GM19395 (cell line): Measurements from ENCODE around the gene SLC16A12.

Experiments
- ATAC-seq: cut with Tn5 transposase; IDR thresholded peaks from one replicate; pipeline ENCODE4 v1.9.1; 2021; ENCODE audit warnings: mild to moderate bottlenecking, moderate library complexity; ENCODE audit not compliant: unreplicated experiment

SLC16A12 gene

DNA sequence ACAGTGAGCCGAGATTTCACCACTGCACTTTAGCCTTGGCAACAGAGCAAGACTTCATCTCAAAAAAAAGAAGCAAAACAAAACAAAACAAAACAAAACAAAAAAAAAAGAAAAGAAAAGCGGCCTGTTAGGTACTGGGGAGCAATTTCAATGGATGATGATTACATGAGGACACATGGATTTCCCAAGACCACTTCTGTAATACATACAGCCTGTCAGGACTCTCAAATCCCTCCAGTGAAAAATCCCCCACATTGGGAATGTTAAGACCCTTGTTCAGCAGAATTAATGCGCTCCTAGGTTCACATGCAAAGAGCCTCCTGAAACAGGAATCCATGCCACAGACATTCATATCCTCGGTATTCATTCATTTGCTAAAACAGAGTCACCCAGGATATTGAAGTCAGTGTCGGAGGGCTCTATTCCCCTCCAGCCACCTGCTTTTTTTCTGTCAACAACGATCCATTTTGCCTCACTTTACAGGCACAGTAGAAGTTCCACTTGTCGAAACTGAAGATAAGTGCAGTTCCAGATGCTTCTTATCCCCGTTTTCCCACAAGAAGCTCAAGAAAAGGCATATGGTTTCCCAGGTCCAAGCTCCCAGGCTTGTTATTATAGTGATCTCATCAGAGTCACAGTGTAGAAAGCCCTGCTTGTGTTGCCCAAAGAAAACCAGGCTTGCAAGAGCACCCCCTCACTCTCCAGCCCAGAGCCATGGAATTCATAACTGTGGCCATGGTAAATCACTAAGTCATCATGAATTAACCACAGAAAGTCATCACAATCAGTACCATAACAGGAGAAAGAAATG is 20.2 kb downstream of the SLC16A12 start:
- ATAC-seq = no peak

DNA sequence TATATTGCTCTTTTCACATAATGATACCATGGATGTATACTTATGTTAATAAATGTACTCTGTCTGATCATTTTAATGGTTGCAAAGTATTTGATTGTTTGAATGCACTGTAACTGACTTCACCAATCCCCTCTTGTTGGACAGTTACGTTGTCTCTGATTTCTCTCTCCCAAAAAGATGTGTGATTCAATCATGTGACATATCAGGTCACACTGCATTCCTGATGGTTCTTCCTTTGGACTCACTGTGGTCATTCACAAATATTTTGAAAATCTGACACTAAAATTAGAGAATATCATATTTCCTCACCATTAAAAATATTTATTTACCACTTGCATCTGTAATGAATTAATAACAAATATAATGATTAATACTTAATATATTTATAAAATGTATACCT is 22.2 kb downstream of the SLC16A12 start:
- no peak for ATAC-seq

DNA sequence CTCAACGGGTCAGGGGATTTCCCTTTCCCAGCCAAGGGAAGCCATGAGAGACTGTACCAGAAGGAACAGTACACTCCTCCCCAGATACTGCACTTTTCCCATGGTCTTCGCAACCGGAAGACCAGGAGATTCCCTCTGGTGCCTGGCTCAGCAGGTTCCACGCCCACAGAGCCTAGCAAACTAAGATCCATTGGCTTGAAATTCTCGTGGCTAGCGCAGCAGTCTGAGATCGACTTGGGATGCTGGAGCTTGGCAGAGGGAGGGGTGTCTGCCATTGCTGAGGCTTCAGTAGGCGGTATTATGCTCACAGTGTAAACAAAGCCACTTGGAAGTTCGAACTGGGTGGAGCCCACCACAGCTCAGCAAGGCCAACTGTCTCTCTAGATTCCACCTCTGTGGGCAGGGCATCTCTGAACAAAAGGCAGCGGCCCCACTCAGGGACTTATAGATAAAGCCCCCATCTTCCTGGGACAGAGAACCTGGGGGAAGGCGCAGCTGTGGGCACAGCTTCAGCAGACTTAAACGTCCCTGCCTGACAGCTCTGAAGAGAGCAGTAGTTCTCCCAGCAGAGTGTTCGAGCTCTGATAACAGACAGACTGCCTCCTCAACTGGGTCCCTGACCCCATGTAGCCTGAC is 29.6 kb downstream of the SLC16A12 start:
- ATAC-seq = no peak

DNA sequence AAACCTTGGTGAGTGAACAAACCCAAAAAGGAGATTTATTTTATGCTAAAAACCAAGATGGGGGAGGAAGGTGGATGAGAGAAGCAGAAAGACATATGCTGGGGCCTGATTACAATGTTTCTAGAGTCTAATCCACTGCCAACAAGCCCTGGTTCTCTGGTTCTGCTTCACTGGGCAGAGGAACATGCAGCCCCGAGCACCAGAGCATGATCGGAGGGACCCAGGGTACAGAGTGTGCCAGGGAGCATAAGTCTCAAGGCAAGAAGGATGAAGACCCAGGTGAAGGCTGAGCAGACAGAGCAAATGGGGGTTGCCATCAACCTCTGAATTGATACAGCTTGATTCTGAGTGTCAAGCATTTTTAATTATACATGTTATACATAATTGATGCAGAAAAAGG is 30.7 kb downstream of the SLC16A12 start:
- ATAC-seq = no peak

DNA sequence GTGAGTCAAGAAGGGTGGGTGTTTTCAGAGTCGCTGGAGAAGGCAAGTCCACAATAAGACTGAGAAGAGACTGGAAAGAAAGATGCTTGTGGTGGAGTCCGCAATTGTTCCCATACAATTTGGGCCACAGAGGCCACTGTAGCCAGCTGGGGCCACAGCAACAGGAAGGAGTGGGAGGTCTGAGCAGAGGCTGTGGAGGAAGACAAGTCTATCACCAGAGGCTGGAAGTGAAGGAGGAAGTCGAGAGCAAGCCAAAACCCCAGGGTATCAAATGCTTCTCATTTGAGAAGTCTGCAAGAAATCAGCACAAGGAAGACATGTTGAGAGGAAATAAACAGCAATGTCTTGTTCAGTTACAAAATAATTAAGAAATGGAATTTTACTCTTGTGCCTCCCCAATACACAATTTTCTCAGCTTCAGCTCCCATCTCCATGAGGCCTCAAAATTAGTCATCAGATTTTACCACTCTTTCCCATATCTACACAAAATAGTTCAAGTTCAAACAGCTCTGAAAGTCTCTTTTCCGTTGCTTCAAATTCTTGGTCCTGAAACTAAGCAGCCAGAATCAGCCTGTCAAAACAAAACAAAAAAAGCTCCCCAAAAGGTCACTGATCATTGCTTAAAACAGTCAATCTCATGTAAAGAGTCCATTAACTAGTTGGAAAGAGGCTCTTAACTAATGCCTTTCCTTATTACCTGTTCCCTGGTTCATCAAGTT is 31.6 kb downstream of the SLC16A12 start:
- ATAC-seq = no peak

DNA sequence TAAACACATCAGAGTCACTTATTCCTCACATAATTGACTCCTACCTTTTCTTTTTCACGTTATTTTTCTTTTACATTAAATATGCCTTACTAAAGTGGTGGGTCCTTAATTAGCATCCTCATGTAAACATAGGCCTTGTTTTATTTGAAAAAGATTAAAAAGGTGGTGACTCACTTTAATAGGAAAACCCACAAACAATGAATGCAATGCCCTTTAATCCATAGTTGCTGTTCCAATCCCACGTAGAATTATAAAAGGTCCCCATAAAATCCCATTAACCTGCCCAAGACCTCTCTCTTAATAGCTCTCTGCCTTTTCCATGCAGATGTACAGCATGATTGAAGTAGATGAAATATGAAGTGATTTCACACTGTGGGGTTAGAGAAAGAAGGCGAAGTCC is 32.2 kb downstream of the SLC16A12 start:
- ATAC-seq = no peak

DNA sequence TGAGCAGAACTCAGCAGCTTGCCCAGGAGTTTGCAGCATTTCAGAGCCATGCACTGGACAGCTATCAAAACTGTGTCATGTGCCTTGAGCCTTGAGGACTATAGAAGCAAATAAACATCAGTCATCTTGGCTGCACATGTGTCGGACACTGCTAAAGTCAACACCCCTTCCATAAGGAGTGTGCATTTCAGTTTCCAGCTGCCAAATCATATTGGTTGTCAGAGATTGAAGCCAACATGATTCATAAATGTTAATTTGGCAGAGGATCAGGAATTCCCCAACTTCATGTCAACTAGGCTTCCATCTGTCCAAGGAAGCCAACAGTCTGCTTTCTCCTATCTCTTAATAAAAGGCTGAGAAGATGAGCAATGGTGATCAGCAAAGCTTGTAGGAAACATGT is 32.8 kb downstream of the SLC16A12 start:
- no peak for ATAC-seq

DNA sequence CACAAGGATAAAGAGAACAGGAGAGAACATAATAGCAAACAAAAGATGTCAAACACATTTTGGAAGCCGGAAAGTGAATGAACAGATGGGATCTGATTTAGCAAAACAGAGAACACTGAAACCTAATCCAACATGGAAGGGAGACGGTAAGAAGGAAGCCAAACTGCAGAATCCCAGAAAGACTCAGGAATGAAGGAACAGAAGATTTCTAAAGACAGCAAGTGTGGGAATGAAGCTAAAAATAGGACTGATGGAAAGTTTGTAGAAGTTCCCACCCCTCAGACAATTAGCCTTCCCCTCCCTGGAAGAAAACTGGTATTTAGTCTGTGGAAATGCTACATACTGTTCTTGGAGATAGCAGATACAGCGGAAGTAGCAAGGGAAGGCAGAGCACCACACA is 40.8 kb downstream of the SLC16A12 start:
- ATAC-seq = no peak

DNA sequence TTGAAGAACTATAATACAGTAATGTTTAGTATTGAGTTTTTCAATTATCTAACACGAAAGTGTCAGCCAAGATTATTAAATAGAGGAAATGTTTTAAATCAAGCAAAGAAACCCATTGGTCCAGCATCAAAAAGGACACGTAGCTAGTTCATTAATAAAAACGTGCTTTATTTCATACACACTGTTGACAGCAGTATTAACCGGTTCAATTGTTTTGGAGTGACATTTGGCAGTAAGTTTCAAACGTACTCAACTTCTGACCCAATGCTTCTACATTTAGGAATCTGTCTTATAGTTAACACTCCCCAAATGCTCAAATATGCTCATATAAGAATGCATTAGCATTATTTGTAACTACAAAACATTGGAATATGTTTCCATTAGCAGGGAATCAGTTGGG is 41.3 kb downstream of the SLC16A12 start:
- ATAC-seq = no peak

DNA sequence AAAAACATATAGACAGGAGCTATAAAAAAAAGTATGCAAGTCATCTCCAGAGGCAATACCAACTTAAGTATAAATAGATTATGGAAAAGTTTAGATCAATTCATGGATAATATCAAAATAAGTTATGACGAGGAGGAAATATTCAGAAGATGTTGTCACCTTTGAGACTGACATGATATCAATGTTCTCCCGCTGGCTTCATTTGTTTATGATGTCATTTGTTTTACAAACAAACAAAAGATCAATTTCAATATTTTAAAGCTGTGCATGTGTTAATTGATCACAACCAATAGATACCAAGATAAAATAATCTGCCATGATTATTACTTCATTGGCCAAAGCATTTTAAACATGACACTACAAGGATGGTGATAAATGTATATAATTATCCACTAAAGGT is 43.5 kb downstream of the SLC16A12 start:
- no peak for ATAC-seq

DNA sequence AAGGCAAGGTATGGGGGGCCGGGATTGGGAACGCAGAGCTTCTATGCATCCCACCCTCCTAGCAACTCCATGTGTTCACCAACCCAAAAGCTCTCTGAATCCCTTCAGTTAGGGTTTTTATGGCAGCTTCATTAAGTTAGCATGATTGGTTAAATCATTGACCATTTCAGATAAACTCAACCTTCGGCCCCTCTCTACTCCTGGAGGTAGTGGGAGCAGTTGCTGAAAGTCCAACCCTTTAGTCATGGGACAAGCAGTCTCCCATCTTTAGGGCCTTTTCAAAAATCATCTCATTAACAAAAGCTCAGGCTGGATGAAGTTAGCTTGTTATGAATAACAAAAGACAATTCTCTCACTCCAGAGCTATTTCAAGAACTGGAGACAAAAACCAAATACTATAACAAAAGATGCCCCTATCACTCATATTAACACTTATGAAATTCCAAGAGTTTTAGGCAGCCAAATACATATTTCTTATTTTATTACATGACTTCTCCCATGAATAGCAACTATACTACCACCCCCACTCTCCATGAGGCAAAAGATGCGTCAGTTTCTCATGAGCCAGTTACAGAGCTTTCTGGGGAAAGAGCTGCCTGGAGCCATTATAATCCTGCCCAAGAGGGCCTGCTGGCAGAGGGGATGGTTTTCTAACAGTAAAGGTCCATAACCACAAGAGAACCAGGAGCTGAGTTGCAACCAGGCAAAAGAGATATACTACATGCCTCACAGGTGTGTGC is 44.6 kb downstream of the SLC16A12 start:
- ATAC-seq = no peak

DNA sequence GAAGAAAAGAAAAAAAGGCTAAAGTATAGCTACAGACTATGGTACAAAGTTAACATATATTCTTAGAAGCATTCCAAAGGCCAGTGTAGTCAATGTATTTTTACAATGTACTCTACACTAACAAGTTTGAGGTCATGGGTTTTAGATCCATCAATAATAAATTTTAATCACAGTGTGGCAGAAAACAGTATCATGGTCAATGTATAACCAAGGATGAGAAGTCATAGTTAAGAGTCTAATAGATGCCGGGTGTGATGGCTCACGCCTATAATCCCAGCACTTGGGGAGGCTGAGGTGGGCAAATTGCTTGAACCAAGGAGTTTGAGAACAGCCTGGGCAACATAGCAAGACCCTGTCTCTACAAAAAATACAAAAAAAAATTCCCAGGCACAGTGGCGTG is 53.1 kb downstream of the SLC16A12 start:
- ATAC-seq = no peak

DNA sequence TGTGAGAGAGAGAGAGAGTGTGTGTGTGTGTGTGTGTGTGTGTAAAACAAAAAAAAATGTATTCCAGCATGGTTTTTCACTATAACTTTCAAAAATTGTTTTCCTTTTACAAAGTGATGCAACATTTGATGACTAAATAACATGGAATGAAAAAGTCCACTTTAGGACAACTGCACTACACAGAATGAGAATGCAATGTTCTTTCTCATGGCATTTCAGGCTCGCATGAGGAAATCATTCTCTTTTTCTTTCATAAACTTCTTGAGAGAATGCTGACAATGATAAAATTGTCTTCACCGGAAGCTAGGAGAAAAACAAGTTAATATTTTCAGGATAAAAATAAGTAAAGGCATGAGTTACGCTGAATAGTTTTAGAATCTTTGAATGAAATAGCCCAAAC is 53.7 kb downstream of the SLC16A12 start:
- no peak for ATAC-seq

DNA sequence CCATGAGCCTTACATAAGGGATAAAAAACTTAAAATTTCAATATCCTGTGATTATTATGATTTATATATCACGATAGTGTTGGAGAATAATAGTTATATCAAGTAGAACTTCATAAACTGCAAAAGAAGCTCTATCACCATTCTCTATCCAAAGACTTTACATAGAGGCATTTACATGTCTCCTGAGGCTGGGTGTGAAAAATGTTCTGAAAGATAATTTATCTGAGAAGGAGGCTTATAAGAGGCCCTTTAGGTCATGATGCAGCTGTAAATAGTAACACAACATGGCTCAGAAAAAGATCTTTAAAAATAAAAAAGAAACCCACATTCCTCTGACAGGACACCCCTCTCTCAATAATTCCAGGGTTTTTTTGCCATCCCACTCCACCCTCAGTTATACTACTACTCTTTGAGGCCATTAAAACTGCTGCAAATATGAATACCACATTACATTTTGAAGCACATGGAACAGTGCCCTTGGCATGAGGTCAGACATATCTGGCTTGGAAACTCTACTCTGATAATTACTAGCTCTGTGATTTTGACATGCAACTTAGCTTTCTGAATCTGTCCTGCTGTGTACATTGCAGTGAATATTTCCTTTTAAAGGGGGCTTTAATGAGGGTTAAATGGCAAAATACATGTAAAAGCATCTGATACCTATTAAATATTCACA is 55.5 kb downstream of the SLC16A12 start:
- no peak for ATAC-seq

DNA sequence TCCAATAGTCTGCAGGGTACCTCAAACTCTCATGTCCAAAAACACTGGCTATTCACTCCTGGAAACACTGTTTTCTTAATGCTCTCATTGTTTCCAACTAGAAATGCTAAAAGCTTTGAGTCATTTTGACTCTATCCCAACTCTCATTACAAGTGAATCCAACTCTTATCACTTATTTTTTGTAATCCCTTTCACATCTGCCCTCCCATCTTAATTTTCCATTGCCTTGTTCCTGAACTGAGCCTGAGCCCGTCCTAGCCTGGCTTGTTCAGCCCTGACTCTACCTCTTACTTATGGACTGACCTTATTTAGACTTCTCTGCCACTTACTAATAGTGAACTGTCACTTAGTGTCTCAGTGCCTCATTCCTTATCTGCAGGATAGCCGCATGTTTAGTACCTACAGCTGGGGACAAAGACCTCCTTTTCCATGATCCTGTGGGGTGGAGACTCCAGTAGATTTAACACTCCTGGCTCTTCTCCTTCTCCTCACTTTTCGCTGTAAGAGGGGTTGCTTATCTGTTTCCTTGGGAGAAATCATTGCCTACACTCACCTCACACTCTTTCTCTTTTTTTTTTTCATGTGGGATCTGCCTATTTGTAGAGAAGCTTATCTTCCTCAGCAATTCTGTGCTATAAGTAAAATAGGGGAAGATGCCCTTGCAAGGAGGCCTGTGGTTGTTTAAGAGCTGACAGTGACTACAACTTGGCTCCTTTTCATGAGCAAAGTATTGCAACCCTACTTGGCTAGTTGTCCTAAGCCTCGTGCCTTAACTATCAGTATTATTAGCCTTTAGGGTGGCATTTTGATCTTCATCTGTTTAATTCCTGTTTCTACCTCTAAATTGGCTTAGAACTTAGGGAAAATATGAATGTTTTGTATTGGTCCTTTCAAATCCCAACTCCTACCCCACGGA is 56.4 kb downstream of the SLC16A12 start:
- ATAC-seq = no peak

DNA sequence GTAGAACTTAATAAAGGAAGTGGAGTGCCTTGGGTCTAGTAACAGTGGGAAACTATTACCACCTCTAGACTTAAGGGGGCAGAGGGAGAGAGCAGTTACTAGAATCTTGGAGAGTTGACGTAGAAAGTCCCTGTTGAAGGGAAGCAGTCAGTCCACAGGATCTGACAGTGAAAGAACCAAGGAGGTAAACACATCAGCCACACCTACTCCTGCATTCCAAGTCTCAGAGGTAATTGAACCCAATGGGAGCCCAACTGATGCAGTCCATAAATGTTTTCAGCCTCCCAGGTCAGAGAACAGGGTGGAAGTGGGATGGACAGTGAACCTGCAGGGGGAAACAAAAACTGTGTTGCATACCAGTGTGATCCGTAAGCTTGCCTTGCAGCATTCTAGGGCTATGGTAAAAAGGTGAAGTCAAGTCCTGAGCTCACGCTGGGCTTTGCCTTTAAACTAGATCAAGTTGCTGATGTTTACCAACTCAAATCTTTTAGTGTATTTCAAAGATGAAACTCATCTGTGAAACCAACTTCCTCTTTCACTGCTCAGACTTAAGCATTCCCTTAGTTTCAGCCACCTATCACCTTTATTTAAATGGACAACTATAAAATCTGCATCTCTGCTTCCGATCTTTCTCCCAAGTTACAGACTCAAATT is 57.2 kb downstream of the SLC16A12 start:
- no peak for ATAC-seq

DNA sequence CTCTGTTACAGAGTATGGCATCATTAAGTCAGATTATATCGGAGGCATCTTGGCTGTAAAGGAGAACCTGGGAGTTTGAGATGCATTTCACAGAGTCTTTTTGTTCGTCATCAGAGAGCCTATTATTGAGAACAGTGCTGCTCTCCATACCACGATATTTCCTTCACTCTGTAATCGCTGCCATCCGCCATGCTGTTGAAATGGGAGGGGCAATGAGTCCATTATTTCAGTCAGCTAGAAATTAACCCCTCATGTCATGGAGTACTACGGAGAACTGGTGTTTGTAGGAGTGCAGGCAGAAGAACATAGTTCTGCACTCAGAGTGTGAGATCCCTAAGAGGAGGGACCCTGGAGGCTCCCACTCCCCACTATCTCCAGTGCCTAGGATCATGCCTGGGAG is 59.2 kb downstream of the SLC16A12 start:
- no peak for ATAC-seq

DNA sequence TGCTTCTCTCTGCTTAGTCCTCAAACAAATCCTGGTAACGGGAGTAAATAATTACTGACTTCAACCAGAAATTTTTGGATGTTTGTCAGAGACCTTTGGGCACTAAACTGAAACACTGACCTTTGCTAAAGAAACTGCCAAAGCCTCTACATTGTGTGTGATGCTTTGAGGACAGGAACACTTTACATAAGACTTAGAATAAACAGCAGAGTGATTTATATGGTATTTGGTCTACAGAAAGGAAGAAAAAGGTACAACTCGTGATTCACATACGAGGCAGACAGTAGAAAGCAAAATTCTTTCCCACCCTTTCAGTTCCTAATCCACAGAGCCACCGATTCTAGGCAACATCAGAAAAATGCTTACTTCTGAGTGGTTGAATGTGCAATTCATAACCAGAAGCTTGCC is 59.8 kb downstream of the SLC16A12 start:
- ATAC-seq = no peak

DNA sequence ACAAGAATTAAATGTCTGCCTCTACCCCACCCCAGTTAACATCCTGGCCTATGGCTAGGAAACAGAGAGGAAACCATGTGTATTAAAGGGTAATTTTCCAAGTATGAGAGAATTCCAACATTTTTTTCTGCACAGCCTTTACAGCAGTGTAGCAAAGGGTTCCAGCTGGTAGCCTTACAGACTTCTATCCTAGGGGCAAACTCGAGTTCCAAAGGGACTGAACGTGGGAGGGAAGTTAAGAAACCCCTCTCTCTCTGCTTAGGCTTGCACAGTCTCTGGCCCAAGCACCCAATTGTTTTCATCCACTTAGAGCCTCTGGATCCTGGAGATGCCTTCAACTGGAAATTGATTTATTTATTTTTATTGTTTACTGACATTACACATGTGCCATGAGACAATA is 60.3 kb downstream of the SLC16A12 start:
- no peak for ATAC-seq
